GM12864 (cell line): ENCODE measurements around the gene CCR5AS.

Experiments
- DNase-seq: peaks from one replicate; pipeline ENCODE4 v3.0.0-alpha.2; 2011; ENCODE audit warnings: low read depth
- H3K4me3 ChIP-seq: 2 replicates; pipeline ENCODE4 v1.5.1; 2011; ENCODE audit warnings: mild to moderate bottlenecking, low read depth, low read length, control low read depth
- CTCF ChIP-seq: IDR thresholded peaks from 2 replicates; pipeline ENCODE4 v1.5.1; 2011; ENCODE audit warnings: low read depth, mild to moderate bottlenecking, moderate library complexity, low read length, control low read depth, inconsistent platforms; ENCODE audit errors: missing control alignments

The CCR5AS gene

GRCh38 chr3:46354984-46355383 lies 51.9 kb downstream of the CCR5AS start:
- TF ChIP-seq CTCF, result no peak
- H3K4me3 ChIP-seq, result no peak overlapping the region
- no peak for DNase-seq

DNA sequence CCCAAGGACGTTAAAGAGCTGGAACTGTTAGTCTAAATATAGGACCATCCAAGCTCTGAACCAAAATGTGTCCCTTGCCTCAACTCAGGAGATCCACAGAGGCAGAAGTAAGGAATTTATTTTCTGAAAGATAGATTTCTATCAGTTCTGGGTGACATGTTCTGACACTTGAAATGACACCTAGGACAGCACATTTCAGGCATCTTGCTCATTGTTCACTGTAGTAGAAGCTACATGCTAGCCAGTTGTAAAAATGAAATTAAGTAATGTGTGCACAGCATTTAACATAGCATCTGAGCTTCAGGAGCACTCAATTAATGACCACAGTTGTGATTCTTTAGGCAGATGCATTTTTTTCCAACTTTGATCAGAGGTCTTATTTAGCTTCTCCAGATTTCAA lies 52.4 kb downstream of the CCR5AS start:
- TF ChIP-seq CTCF, result no peak
- H3K4me3 ChIP-seq, result no peak overlapping the region
- DNase-seq, result no peak

DNA sequence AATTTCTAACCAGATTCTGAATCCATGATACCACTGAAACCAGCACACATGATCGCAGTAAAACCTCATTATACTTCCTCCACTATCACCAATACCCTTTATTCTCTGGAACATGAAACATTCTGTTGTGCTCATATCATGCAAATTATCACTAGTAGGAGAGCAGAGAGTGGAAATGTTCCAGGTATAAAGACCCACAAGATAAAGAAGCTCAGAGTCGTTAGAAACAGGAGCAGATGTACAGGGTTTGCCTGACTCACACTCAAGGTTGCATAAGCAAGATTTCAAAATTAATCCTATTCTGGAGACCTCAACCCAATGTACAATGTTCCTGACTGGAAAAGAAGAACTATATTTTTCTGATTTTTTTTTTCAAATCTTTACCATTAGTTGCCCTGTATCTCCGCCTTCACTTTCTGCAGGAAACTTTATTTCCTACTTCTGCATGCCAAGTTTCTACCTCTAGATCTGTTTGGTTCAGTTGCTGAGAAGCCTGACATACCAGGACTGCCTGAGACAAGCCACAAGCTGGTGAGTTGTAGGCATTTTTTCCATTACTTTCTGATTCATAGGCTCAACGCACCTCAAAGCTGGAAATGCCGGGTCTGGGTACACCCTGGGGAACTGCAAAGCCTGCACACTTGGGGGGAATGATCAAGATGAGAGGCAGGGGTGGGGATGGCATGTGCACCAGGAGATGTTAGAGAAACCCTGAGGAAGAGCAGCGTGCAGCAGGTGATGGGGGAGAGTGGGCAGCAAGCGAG lies 53.0 kb downstream of the CCR5AS start, which contains the start of gene CCR2:
TSS of gene CCR2 (plus strand) at position 465 of the 764 bp plus-strand sequence. CDS start 3,417 bp downstream, outside the sequence.
- H3K4me3 ChIP-seq, result no peak within 1 kb of the TSS
- TF ChIP-seq CTCF, result no peak
- no peak for DNase-seq

- DNase-seq, result no peak
- TF ChIP-seq CTCF, result no peak
- no peak overlapping the region for H3K4me3 ChIP-seq
Measured at GRCh38 chr3:46353090-46353489, 53.8 kb downstream of the CCR5AS start.

DNA sequence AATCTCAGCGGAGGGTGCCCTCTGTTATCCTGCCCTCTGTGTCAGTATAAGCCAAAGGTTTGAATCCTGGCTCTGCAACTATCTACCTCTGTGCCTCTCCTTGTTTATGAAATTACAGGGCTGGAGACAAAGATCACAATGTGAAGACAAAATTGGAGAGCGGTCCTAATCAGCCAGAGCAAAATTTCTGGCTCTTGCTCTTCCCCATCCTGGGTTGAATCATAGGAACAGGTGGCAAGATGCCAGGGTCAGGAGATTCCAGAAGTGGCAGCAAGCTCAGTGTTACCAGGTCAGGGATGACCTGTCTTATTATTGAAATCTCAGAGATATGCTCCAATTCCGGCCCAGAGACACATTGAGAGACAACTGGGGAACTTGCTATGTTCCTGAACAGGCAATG lies 55.2 kb downstream of the CCR5AS start:
- no peak for TF ChIP-seq CTCF
- H3K4me3 ChIP-seq, result no peak overlapping the region
- no peak for DNase-seq

GRCh38 chr3:46350262-46350565 lies 56.7 kb downstream of the CCR5AS start:
- no peak overlapping the region for H3K4me3 ChIP-seq
- no peak for DNase-seq
- no peak for TF ChIP-seq CTCF
